ACC112 (cell line): ENCODE results near the gene EXOSC6.
"Not testable (repeated sequence)": the region's sequence is repeated elsewhere in the genome, so short reads cannot be mapped to it uniquely, and the experiment has no call there.

Source experiments
- H2AFZ ChIP-seq: fragments of 200-600 bp; sonication (generic); one replicate; pipeline ENCODE4 v1.6.0; 2017; ENCODE audit warnings: antibody characterized with exemption, low read length; ENCODE audit not compliant: unreplicated experiment
- H3K27ac ChIP-seq: fragments of 200-600 bp; sonication (generic); 2 replicates; pipeline ENCODE4 v1.5.1; 2014; ENCODE audit warnings: low read depth, mild to moderate bottlenecking, antibody characterized with exemption, low read length, moderate library complexity
- H3K27me3 ChIP-seq: fragments of 200-600 bp; sonication (generic); 2 replicates; pipeline ENCODE4 v1.6.1; 2014; ENCODE audit warnings: mild to moderate bottlenecking, antibody characterized with exemption, low read length, moderate library complexity, mixed read lengths; ENCODE audit not compliant: insufficient read depth
- H3K36me3 ChIP-seq: fragments of 200-600 bp; sonication (generic); 2 replicates; pipeline ENCODE4 v1.6.1; 2016; ENCODE audit warnings: mild to moderate bottlenecking, antibody characterized with exemption, low read length, moderate library complexity, mixed read lengths; ENCODE audit not compliant: insufficient read depth
- H3K4me1 ChIP-seq: fragments of 200-600 bp; sonication (generic); one replicate; pipeline ENCODE4 v1.6.1; 2016; ENCODE audit warnings: low read length, mixed read lengths; ENCODE audit not compliant: insufficient read depth, unreplicated experiment, control insufficient read depth
- H3K4me3 ChIP-seq: fragments of 200-600 bp; sonication (generic); 2 replicates; pipeline ENCODE4 v1.5.1; 2014; ENCODE audit warnings: mild to moderate bottlenecking, low read depth, low read length
- H3K79me2 ChIP-seq: fragments of 200-600 bp; sonication (generic); one replicate; pipeline ENCODE4 v1.6.0; 2016; ENCODE audit warnings: low read length; ENCODE audit not compliant: control insufficient read depth, unreplicated experiment, insufficient read depth

Gene EXOSC6

GRCh38 chr16:70198666-70199065, 53.1 kb downstream of the EXOSC6 start:
- not testable (repeated sequence) for H3K36me3 ChIP-seq, H3K79me2 ChIP-seq, H3K4me3 ChIP-seq, H3K27ac ChIP-seq, H3K4me1 ChIP-seq, H2AFZ ChIP-seq, H3K27me3 ChIP-seq

DNA sequence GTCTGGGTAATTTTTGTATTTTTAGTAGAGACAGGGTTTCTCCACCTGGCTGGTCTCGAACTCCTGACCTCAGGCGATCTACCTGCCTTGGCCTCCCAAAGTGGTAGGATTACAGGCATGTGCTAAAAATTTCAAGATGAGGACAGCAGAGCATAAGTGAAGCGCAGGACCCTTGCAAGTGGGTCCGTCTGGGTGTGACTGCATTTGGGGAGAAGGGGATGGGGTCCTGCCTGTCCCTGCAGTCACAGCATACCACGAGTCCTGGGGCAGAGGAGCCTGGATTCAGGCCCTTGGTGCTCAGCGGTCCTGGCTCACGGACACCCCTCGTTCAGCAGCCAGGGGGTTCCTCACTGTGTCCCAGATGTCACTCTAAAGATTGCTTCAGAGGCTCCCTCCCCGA, 53.5 kb downstream of the EXOSC6 start:
- H3K27me3 ChIP-seq, H3K4me3 ChIP-seq, H2AFZ ChIP-seq, H3K27ac ChIP-seq, H3K4me1 ChIP-seq, H3K79me2 ChIP-seq, H3K36me3 ChIP-seq: not testable (repeated sequence)

- not testable (repeated sequence) for H3K27ac ChIP-seq, H3K4me3 ChIP-seq, H3K79me2 ChIP-seq, H3K36me3 ChIP-seq, H3K27me3 ChIP-seq, H3K4me1 ChIP-seq, H2AFZ ChIP-seq
Observed at GRCh38 chr16:70197611-70198010, 54.1 kb downstream of the EXOSC6 start.
